GM23338 (cell line): ENCODE results near the gene TRIM71. TPM values are rescaled to one million over a fixed set of nuclear protein-coding genes. Genes with fewer than 3 reads are reported as not detected.
A peak's percentile ranks its signal among the peaks of the same experiment; 100 is the strongest.
"Not testable (repeated sequence)": the region's sequence is repeated elsewhere in the genome, so short reads cannot be mapped to it uniquely, and the experiment has no call there.

Experiments
- ATAC-seq: fragments of 200-7000 bp; cut with Tn5 transposase; 3 replicates; pipeline ENCODE4 v1.9.1; 2020
- DNase-seq: peaks from one replicate; pipeline ENCODE4 v3.0.0-alpha.2; 2015; ENCODE audit warnings: low spot score
- H2AFZ ChIP-seq: fragments of 200-600 bp; sonication (generic); 2 replicates; pipeline ENCODE4 v1.8.0; 2016; ENCODE audit warnings: antibody characterized with exemption, mild to moderate bottlenecking, moderate library complexity
- H3F3A ChIP-seq: fragments of 200-600 bp; sonication (generic); replicated peaks from 2 replicates; pipeline ENCODE4 v1.8.0; 2017; ENCODE audit warnings: antibody characterized with exemption, mixed run types, low read depth
- H3K27ac ChIP-seq: fragments of 200-600 bp; sonication (generic); 2 replicates; pipeline ENCODE4 v1.6.1; 2016; ENCODE audit warnings: low read depth
- H3K27me3 ChIP-seq: fragments of 200-600 bp; sonication (generic); 2 replicates; pipeline ENCODE4 v1.8.0; 2016; ENCODE audit warnings: mild to moderate bottlenecking, mixed run types, moderate library complexity; ENCODE audit not compliant: insufficient read depth
- H3K36me3 ChIP-seq: fragments of 200-600 bp; sonication (generic); 2 replicates; pipeline ENCODE4 v1.8.0; 2016; ENCODE audit warnings: mild to moderate bottlenecking; ENCODE audit not compliant: insufficient read depth
- H3K4me1 ChIP-seq: fragments of 200-600 bp; sonication (generic); 2 replicates; pipeline ENCODE4 v1.8.0; 2016; ENCODE audit warnings: mild to moderate bottlenecking, moderate library complexity; ENCODE audit not compliant: insufficient read depth
- H3K4me2 ChIP-seq: fragments of 200-600 bp; sonication (generic); 2 replicates; pipeline ENCODE4 v1.7.1; 2017; ENCODE audit warnings: mixed run types
- H3K4me3 ChIP-seq: fragments of 200-600 bp; sonication (generic); 2 replicates; pipeline ENCODE4 v1.6.1; 2016; ENCODE audit warnings: mixed run types
- H3K79me2 ChIP-seq: fragments of 200-600 bp; sonication (generic); replicated peaks from 2 replicates; pipeline ENCODE4 v1.8.0; 2017; ENCODE audit warnings: mild to moderate bottlenecking; ENCODE audit not compliant: insufficient read depth
- H3K9me2 ChIP-seq: fragments of 200-600 bp; sonication (generic); 2 replicates; pipeline ENCODE4 v1.8.0; 2017; ENCODE audit not compliant: insufficient read depth
- H4K20me1 ChIP-seq: fragments of 200-600 bp; sonication (generic); replicated peaks from 2 replicates; pipeline ENCODE4 v1.8.0; 2017; ENCODE audit warnings: mild to moderate bottlenecking; ENCODE audit not compliant: insufficient read depth
- H3K27ac Mint-ChIP-seq: 2 replicates; pipeline ENCODE4 v1.8.0; 2020; ENCODE audit warnings: inconsistent platforms, mild to moderate bottlenecking, moderate library complexity, mixed read lengths
- H3K27me3 Mint-ChIP-seq: 3 replicates; pipeline ENCODE4 v1.8.0; 2022; ENCODE audit warnings: low read depth, mild to moderate bottlenecking, moderate library complexity, mixed read lengths, inconsistent platforms; ENCODE audit not compliant: insufficient read depth, poor library complexity
- H3K36me3 Mint-ChIP-seq: 3 replicates; pipeline ENCODE4 v1.8.0; 2021; ENCODE audit warnings: low read depth, mild to moderate bottlenecking, inconsistent platforms, moderate library complexity, mixed read lengths
- H3K4me1 Mint-ChIP-seq: 3 replicates; pipeline ENCODE4 v1.8.0; 2020; ENCODE audit warnings: mild to moderate bottlenecking, inconsistent platforms, mixed read lengths
- H3K4me3 Mint-ChIP-seq: 3 replicates; pipeline ENCODE4 v1.8.0; 2021; ENCODE audit warnings: moderate library complexity, mild to moderate bottlenecking, inconsistent platforms, mixed read lengths
- H3K9me3 Mint-ChIP-seq: 3 replicates; pipeline ENCODE4 v1.8.0; 2020; ENCODE audit warnings: moderate library complexity, mild to moderate bottlenecking, inconsistent platforms, mixed read lengths
- CREB1 ChIP-seq: fragments of 250-450 bp; sonication (Bioruptor Pico); IDR thresholded peaks from 2 replicates; pipeline ENCODE4 v1.5.0; 2020; ENCODE audit warnings: low read depth, mild to moderate bottlenecking, moderate library complexity
- CTCF ChIP-seq, 2 experiments: fragments of 200-600 bp in 1 of 2; sonication (generic) in 1 of 2; conservative IDR thresholded peaks; 2 replicates each; pipeline versions ENCODE4 v1.5.1 to v1.6.1; 2016 to 2017; ENCODE audit warnings: antibody characterized with exemption in 2 of 2, low read depth in 2 of 2, mild to moderate bottlenecking in 2 of 2, moderate library complexity in 1 of 2
- ETS1 ChIP-seq: IDR thresholded peaks from 2 replicates; pipeline ENCODE4 v1.6.1; 2016; ENCODE audit warnings: antibody characterized with exemption
- POLR2AphosphoS5 ChIP-seq: IDR thresholded peaks from 2 replicates; pipeline ENCODE4 v1.6.1; 2016; ENCODE audit warnings: antibody characterized with exemption, low read depth
- REST ChIP-seq: IDR thresholded peaks from one replicate; pipeline ENCODE4 v1.6.1; 2018; ENCODE audit warnings: antibody characterized with exemption; ENCODE audit not compliant: unreplicated experiment
- STAT1 ChIP-seq: IDR thresholded peaks from one replicate; pipeline ENCODE4 v1.6.1; 2016; ENCODE audit warnings: antibody characterized with exemption; ENCODE audit not compliant: unreplicated experiment
- ZNF331 ChIP-seq: fragments of 250-450 bp; sonication (Bioruptor Pico); IDR thresholded peaks from 2 replicates; pipeline ENCODE4 v1.5.0; 2020; ENCODE audit warnings: low read depth, mild to moderate bottlenecking, moderate library complexity
- polyA plus RNA-seq: library from polyadenylated mRNA; unstranded; fragments of >200 nt; fragmentation: Nextera tagmentation; extraction: Ambion mirVana; gene quantifications from 2 replicates; pipeline ENCODE4 v1.2.1, GENCODE V29; 2016
- total RNA-seq: library from RNA; depleted of rRNA; stranded (reverse); fragments of >200 nt; shearing (Covaris generic); gene quantifications from 2 replicates; pipeline ENCODE4 v1.2.3, GENCODE V29; 2014

TRIM71 gene
- total and polyA plus RNA-seq, 2 experiments from 2014 or later = 71.5 to 346 TPM

- TF ChIP-seq REST (no peak), CTCF (conservative IDR thresholded peaks at IDR 0.05; ENCODE audit: low read depth in 2 of 2) (no peak), STAT1 (no peak)
These were observed 119.5 kb downstream of the TRIM71 start (continued) for GRCh38 chr3:32937331-32937730.

GRCh38 chr3:32939531-32940284, 121.9 kb downstream of the TRIM71 start:
- not testable (repeated sequence) for H3K36me3 ChIP-seq, H3K4me1 ChIP-seq, H3K79me2 ChIP-seq, H3K4me3 ChIP-seq, H3K4me3 Mint-ChIP-seq, H3F3A ChIP-seq, H3K36me3 Mint-ChIP-seq, H3K27ac Mint-ChIP-seq, ATAC-seq, H3K27me3 ChIP-seq, H4K20me1 ChIP-seq, H3K9me2 ChIP-seq, H3K4me1 Mint-ChIP-seq, H3K27ac ChIP-seq, H3K27me3 Mint-ChIP-seq, H3K4me2 ChIP-seq
- TF ChIP-seq CTCF (conservative IDR thresholded peaks at IDR 0.05; ENCODE audit: low read depth in 2 of 2) = peak; percentile 21 to 66; a peak in 2 of 4 replicates
- peaks cover 14% of the 10 kb centered on the region for H3K9me3 Mint-ChIP-seq
- 0 out of 2 replicates have a peak overlapping the region, but pooled peaks have one; percentile 38 for H2AFZ ChIP-seq
- DNase-seq = peak; percentile 32

- H3K9me3 Mint-ChIP-seq = peaks cover 14% of the 10 kb centered on the region
- H3K36me3 ChIP-seq = no peaks in the 10 kb centered on the region
- no peak for ATAC-seq
- no peak overlapping the region for H3K27ac Mint-ChIP-seq
- peak overlapping the region; percentile 74; the same call in 1 of the 2 replicates for H2AFZ ChIP-seq
- H3K79me2 ChIP-seq = no peaks in the 10 kb centered on the region
- H4K20me1 ChIP-seq = no peaks in the 10 kb centered on the region
- no peaks in the 10 kb centered on the region for H3K27me3 Mint-ChIP-seq
- H3K4me2 ChIP-seq = no peak overlapping the region
- peaks cover 6% of the 10 kb centered on the region; the same call in 2 of the 3 replicates for H3K36me3 Mint-ChIP-seq
- no peak for DNase-seq
- peaks cover 3% of the 10 kb centered on the region for H3F3A ChIP-seq
- no peaks in the 10 kb centered on the region; the same call in 1 of the 2 replicates for H3K4me1 ChIP-seq
- H3K27me3 ChIP-seq = no peaks in the 10 kb centered on the region
- no peaks in the 10 kb centered on the region for H3K9me2 ChIP-seq
- no peaks in the 10 kb centered on the region for H3K4me1 Mint-ChIP-seq
- no peak overlapping the region for H3K4me3 ChIP-seq
- H3K27ac ChIP-seq = no peak overlapping the region
- no peak overlapping the region for H3K4me3 Mint-ChIP-seq
- TF ChIP-seq POLR2AphosphoS5 = no peak
- TF ChIP-seq STAT1 = no peak
- TF ChIP-seq ETS1 = no peak
- TF ChIP-seq CREB1 = no peak
- no peak for TF ChIP-seq ZNF331 (CRISPR knock-in tag)
These were observed 122.9 kb downstream of the TRIM71 start for GRCh38 chr3:32940726-32941125.
